ENCODE results near the gene TSPAN7.

The TSPAN7 gene

GRCh38 chrX:38561126-38561868 is at the start of gene TSPAN7:
Gene TSPAN7 (plus strand): TSS chrX:38561542. CDS start chrX:38561547, 5 bp downstream.
- FAIRE-seq: peak; percentile 92
- peak; percentile 47 for DNase-seq (ENCODE audit: insufficient read length, low spot score)

- FAIRE-seq: peak; percentile 35
Measured at GRCh38 chrX:38513112-38513742, 48.1 kb upstream of the TSPAN7 start.

GRCh38 chrX:38514016-38514854 is 47.1 kb upstream of the TSPAN7 start:
- DNase-seq (ENCODE audit: insufficient read length, low spot score) (no peak), FAIRE-seq (no peak)

More at GRCh38 chrX:38513112-38513742, 48.1 kb upstream of the TSPAN7 start:
- DNase-seq (ENCODE audit: insufficient read length, low spot score): no peak

- FAIRE-seq (no peak), DNase-seq (ENCODE audit: insufficient read length, low spot score) (no peak)
Measured at GRCh38 chrX:38515291-38515690, 46.1 kb upstream of the TSPAN7 start.

GRCh38 chrX:38516196-38516774 is 45.1 kb upstream of the TSPAN7 start:
- DNase-seq (ENCODE audit: insufficient read length, low spot score): no peak
- no peak for FAIRE-seq

GRCh38 chrX:38519651-38520050 is 41.7 kb upstream of the TSPAN7 start:
- FAIRE-seq (no peak), DNase-seq (ENCODE audit: insufficient read length, low spot score) (no peak)

- FAIRE-seq: no peak
- no peak for DNase-seq (ENCODE audit: insufficient read length, low spot score)
Measured at GRCh38 chrX:38538134-38538533, 23.2 kb upstream of the TSPAN7 start.

- FAIRE-seq (no peak), DNase-seq (ENCODE audit: insufficient read length, low spot score) (no peak)
Measured at GRCh38 chrX:38539748-38540147, 21.6 kb upstream of the TSPAN7 start.

GRCh38 chrX:38548508-38548907 is 12.8 kb upstream of the TSPAN7 start:
- DNase-seq (ENCODE audit: insufficient read length, low spot score) (no peak), FAIRE-seq (no peak)

- DNase-seq (ENCODE audit: insufficient read length, low spot score) (no peak), FAIRE-seq (no peak)
Measured at GRCh38 chrX:38552721-38553120, 8.6 kb upstream of the TSPAN7 start.

- DNase-seq (ENCODE audit: insufficient read length, low spot score) (no peak), FAIRE-seq (peak; percentile 42)
Measured at GRCh38 chrX:38558686-38559085, 2.7 kb upstream of the TSPAN7 start.

- FAIRE-seq: no peak
- DNase-seq (ENCODE audit: insufficient read length, low spot score): no peak
Measured at GRCh38 chrX:38560776-38561125, 591 bp upstream of the TSPAN7 start.

GRCh38 chrX:38561951-38562719 is 793 bp downstream of the TSPAN7 start:
- DNase-seq (ENCODE audit: insufficient read length, low spot score) (no peak), FAIRE-seq (no peak)

GRCh38 chrX:38563030-38563429 is 1.7 kb downstream of the TSPAN7 start:
- FAIRE-seq (no peak), DNase-seq (ENCODE audit: insufficient read length, low spot score) (no peak)

GRCh38 chrX:38570396-38570795 is 9.1 kb downstream of the TSPAN7 start:
- FAIRE-seq: no peak
- DNase-seq (ENCODE audit: insufficient read length, low spot score): no peak

- no peak for DNase-seq (ENCODE audit: insufficient read length, low spot score)
- FAIRE-seq: no peak
Measured at GRCh38 chrX:38571058-38571457, 9.7 kb downstream of the TSPAN7 start.

GRCh38 chrX:38574858-38575257 is 13.5 kb downstream of the TSPAN7 start:
- DNase-seq (ENCODE audit: insufficient read length, low spot score) (no peak), FAIRE-seq (no peak)

GRCh38 chrX:38575888-38576287 is 14.5 kb downstream of the TSPAN7 start:
- DNase-seq (ENCODE audit: insufficient read length, low spot score) (no peak), FAIRE-seq (no peak)

- DNase-seq (ENCODE audit: insufficient read length, low spot score) (no peak), FAIRE-seq (no peak)
Measured at GRCh38 chrX:38577738-38578137, 16.4 kb downstream of the TSPAN7 start.

- FAIRE-seq (no peak), DNase-seq (ENCODE audit: insufficient read length, low spot score) (no peak)
Measured at GRCh38 chrX:38578167-38578566, 16.8 kb downstream of the TSPAN7 start.
